GM19238 (cell line): ENCODE measurements around the gene SHC2.

ENCODE experiments used
- DNase-seq: peaks from one replicate; pipeline ENCODE4 v3.0.0; 2011; ENCODE audit warnings: low spot score; ENCODE audit not compliant: insufficient read length

SHC2 gene

GRCh38 chr19:374183-374885, 86.5 kb downstream of the SHC2 start:
- DNase-seq: no peak

- DNase-seq: no peak
Measured at GRCh38 chr19:373391-374182, 87.2 kb downstream of the SHC2 start.

GRCh38 chr19:372306-372890, 88.4 kb downstream of the SHC2 start:
- no peak for DNase-seq

DNA sequence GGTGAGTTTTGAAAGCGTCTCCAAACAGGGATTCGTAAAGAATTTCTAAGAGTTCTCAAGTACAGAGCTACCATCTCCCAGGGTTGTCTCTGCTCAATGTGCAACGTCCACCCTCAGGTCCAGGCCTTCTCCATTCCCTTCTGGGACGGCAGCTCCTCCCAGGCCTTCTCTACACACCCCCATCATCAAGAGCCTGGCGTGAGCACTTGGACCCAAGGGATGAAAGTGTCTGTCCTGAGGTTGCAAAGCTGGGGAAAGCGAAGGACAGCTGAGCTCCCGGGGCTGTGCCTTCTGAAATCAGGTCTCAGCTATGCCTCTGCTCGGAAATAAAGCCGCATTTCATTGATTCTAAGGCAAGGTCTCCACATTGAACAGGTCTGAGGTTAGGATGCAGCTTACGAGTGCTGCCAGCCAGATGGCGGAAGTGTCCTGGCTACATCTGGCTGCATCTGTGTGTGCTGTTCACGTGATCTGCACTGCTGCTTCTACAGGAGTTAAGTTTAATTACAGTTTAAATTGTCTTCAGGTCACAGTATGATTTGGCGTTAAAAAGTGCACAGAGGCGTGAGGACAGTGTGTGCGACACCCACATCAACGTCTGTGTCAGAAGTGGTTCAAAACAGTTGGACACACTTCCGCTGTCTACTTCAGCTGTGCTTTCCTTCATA, 89.2 kb downstream of the SHC2 start:
- no peak for DNase-seq

DNA sequence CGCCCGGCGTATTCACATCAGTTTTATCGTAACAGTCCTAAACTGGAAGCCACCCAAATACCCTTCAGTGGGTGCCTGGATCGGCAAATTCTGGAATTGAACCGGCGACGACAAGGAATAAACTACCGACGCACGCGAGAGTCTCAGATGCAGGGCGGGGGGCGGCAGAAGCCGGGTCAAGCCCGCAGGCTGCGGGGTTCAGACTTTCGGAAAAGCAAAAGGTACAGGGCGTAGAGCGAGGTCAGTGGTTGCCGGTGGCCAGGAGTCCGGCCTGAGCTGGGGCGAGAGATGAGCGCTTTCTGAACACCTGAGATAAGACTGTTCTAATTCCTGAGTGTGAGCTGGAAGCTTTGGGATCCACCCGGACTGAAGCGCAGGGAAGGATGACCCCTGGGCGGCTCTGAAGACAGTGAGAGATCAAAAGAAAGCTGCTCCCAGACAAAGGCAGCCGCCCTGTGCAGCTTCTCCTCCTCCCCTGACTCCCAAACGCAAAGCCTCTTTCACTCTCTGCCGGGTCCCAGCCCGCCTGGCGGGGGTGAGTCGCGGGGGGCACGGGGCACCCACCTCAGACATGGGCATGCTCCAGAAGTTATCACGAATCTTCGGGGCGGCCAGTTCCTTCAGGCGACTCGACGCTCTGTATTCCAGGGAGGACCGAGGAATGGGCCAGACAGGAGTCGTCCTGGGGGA, 90.0 kb downstream of the SHC2 start:
- no peak for DNase-seq

DNA sequence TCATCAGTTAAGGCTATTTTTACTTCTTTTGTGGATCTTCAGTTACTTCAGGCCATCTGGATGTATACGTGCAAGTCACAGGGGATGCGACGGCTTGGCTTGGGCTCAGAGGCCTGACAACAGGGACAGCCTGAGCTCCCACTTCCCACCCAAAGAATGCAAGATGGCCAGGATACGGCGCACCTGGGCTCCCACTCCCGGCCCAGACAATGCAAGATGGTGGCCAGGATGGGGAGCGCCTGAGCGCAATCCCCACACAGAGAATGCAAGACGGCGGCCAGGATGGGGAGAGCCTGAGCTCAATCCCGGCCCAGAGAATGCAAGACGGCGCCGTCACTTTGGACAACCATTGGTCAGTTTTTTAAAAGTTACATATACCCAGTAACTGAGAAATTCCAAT, 91.0 kb downstream of the SHC2 start:
- no peak for DNase-seq

- no peak for DNase-seq
Measured at GRCh38 chr19:369256-369655, 91.6 kb downstream of the SHC2 start.

- DNase-seq: no peak
Measured at GRCh38 chr19:368630-369024, 92.2 kb downstream of the SHC2 start.

DNA sequence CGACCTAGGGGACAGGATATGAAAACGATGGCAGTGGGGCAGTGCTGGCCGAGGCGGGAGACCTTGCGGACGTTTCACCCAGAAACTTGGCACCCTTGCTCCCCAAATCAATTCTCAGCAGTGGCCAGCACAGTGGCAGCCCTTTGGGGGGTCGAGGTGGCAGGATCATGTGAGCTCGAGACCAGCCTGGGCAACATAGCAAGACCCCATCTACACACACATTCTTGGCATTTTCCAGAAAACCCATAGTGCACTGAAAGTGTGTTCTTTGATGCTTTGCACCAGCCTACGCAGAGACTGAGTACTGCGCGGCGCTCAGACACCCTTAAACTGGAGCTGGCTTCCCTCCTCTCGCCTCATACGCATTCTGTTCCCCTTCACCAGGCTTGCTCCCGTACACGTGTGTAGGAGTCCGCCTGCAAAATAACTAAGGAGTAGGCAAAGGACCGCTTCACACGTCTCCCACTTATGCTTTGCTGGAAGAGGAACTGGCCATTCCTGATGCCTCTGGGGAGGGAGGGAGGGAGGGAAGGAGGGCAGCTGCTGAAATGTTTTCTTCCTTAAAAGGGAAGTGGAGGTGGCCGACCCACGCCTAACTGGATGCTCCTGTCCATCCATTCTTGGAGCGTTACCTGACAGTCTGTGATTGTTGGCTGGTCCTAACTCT, 92.7 kb downstream of the SHC2 start:
- no peak for DNase-seq

DNA sequence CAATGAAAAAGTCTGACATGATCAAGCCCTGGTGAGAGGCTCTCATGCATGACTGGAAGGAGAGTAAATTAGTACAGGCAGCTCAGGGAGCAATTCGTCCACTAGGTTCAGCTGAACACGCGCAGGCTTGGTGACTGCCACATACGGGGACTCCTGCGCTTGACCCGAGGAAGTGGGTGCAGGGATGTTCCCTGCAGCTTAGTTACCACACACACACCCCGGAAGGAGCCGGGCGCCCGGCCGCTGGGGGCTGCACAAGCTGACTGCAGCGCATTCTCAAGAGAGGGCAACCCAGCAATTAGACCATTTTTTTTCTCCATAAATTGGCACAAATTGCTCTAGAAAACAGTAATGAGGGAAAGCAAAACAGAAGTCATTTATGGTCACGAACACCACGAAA, 93.3 kb downstream of the SHC2 start:
- no peak for DNase-seq

DNA sequence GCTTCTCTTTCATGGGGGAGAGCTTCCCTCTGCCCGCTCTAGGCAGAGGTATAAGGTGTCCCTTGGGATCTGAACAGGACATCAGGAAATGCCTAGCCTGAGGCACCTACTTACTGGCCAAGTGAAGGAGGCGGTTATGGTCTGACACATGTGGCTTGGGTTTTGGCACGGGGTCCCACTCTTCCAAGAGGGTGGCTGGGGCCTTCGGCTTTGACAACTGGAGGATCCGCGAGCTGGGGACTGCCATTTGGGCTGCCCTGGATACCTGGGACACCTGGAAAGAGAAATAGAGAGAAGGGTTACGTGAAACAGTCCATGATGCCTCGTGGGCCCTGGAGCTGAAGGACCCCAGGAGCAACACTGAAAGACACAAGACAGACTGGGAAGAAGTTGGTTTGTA, 93.9 kb downstream of the SHC2 start:
- no peak for DNase-seq
